Measurements from ENCODE around the gene MAMDC4.

MAMDC4 gene

GRCh38 chr9:136849960-136850865 is 1.9 kb upstream of the MAMDC4 start:
- no peak for DNase-seq (ENCODE audit: low spot score)

GRCh38 chr9:136850866-136851775 is 1.0 kb upstream of the MAMDC4 start:
- DNase-seq (ENCODE audit: low spot score) = no peak

GRCh38 chr9:136852664-136853595 is 784 bp downstream of the MAMDC4 start:
- no peak for DNase-seq (ENCODE audit: low spot score)

GRCh38 chr9:136853596-136854112 is 1.5 kb downstream of the MAMDC4 start:
- DNase-seq (ENCODE audit: low spot score) = no peak

GRCh38 chr9:136854113-136854841 is 2.1 kb downstream of the MAMDC4 start:
- no peak for DNase-seq (ENCODE audit: low spot score)

GRCh38 chr9:136854842-136855460 is 2.8 kb downstream of the MAMDC4 start:
- DNase-seq (ENCODE audit: low spot score) = peak; percentile 47

- peak; percentile 44 for DNase-seq (ENCODE audit: low spot score)
Observed at GRCh38 chr9:136855461-136856078, 3.4 kb downstream of the MAMDC4 start.

GRCh38 chr9:136856079-136856476 is 3.9 kb downstream of the MAMDC4 start:
- DNase-seq (ENCODE audit: low spot score) = no peak

- DNase-seq (ENCODE audit: low spot score) = peak; percentile 43
Observed at GRCh38 chr9:136856541-136857141, 4.5 kb downstream of the MAMDC4 start.

GRCh38 chr9:136857166-136857565 is 5.0 kb downstream of the MAMDC4 start:
- DNase-seq (ENCODE audit: low spot score) = no peak

GRCh38 chr9:136857581-136858412 is 5.7 kb downstream of the MAMDC4 start:
- DNase-seq (ENCODE audit: low spot score) = peak; percentile 43

- DNase-seq (ENCODE audit: low spot score) = no peak
Observed at GRCh38 chr9:136858452-136858843, 6.3 kb downstream of the MAMDC4 start.

GRCh38 chr9:136858844-136859757 is 7.0 kb downstream of the MAMDC4 start:
- no peak for DNase-seq (ENCODE audit: low spot score)

GRCh38 chr9:136860529-136860928 is 8.4 kb downstream of the MAMDC4 start:
- no peak for DNase-seq (ENCODE audit: low spot score)

GRCh38 chr9:136860933-136861873 is 9.1 kb downstream of the MAMDC4 start:
- no peak for DNase-seq (ENCODE audit: low spot score)

- DNase-seq (ENCODE audit: low spot score) = no peak
Observed at GRCh38 chr9:136861874-136862457, 9.8 kb downstream of the MAMDC4 start.

Measured in ecto neural progenitor cell (in vitro differentiated cells).